GM12878 (cell line): ENCODE data around the gene CLCC1. TPM values are rescaled to one million over a fixed set of nuclear protein-coding genes. Genes with fewer than 3 reads are reported as not detected.

ENCODE experiments used
- ATAC-seq: fragments of 200-7000 bp; cut with Tn5 transposase; 3 replicates; pipeline ENCODE4 v1.9.1; 2020; ENCODE audit warnings: mild to moderate bottlenecking, moderate library complexity
- BruUV-seq: library from RNA; stranded (reverse); fragments of 400-500 nt; replicated peaks from 2 replicates; lab custom pipeline; 2021; lab: Mats Ljungman, UMichigan
- CTCF ChIA-PET: fragments of 300-600 bp; sonication (Branson Sonifier 250); formaldehyde crosslinking; extraction: SDS; loops from one replicate; lab custom pipeline; 2021; ENCODE audit warnings: inconsistent platforms; lab: Yijun Ruan, JAX
- POLR2A ChIA-PET: fragments of 350-600 bp; formaldehyde crosslinking; extraction: SDS; loops from one replicate; lab custom pipeline; 2021; ENCODE audit warnings: inconsistent platforms; lab: Charles Lee
- RAD21 ChIA-PET: fragments of 300-600 bp; sonication (Branson Sonifier 250); formaldehyde crosslinking; loops from one replicate; lab custom pipeline; 2023; ENCODE audit warnings: antibody characterized with exemption; ENCODE audit not compliant: unreplicated experiment; lab: Charles Lee
- SMC1A ChIA-PET: fragments of 300-600 bp; sonication (Branson Sonifier 250); formaldehyde crosslinking; loops from one replicate; lab custom pipeline; 2023; ENCODE audit not compliant: unreplicated experiment, uncharacterized antibody; lab: Charles Lee
- DNase-seq: peaks from one replicate; pipeline ENCODE4 v3.0.0-alpha.2; 2011; ENCODE audit warnings: low read depth, low spot score
- FAIRE-seq: peaks from 3 replicates; lab custom pipeline; 2011; peaks lifted over from hg19 to GRCh38; lab: Jason Lieb, UNC
- H2AFZ ChIP-seq: 2 replicates; pipeline ENCODE4 v1.6.0; 2011; ENCODE audit warnings: low read depth, low read length, control low read depth; ENCODE audit not compliant: control insufficient read depth
- H3K27ac ChIP-seq: 2 replicates; pipeline ENCODE4 v1.5.1; 2011; ENCODE audit warnings: control low read depth; ENCODE audit not compliant: control insufficient read depth, insufficient read depth
- H3K27me3 ChIP-seq, 2 experiments: replicated peaks in 1 of 2; 2 replicates each; pipeline versions ENCODE4 v1.6.0 to v1.6.1; 2011; ENCODE audit warnings: low read length in 1 of 2; ENCODE audit not compliant: control insufficient read depth in 2 of 2, insufficient read depth in 2 of 2
- H3K36me3 ChIP-seq, 2 experiments: 2 replicates each; pipeline ENCODE4 v1.5.1; 2011; ENCODE audit warnings: low read length in 1 of 2; ENCODE audit not compliant: control insufficient read depth in 2 of 2, insufficient read depth in 2 of 2
- H3K4me1 ChIP-seq: 2 replicates; pipeline ENCODE4 v1.6.1; 2011; ENCODE audit warnings: mild to moderate bottlenecking, low read length, moderate library complexity, mixed read lengths; ENCODE audit not compliant: control insufficient read depth, insufficient read depth
- H3K4me2 ChIP-seq: 2 replicates; pipeline ENCODE4 v1.6.0; 2011; ENCODE audit warnings: control low read depth; ENCODE audit not compliant: control insufficient read depth, insufficient read depth
- H3K4me3 ChIP-seq: fragments of 200-600 bp; sonication (generic); 2 replicates; pipeline ENCODE4 v1.5.1; 2016
- H3K79me2 ChIP-seq: 2 replicates; pipeline ENCODE4 v1.6.0; 2011; ENCODE audit warnings: low read length; ENCODE audit not compliant: control insufficient read depth, insufficient read depth
- H3K9ac ChIP-seq: 2 replicates; pipeline ENCODE4 v1.8.0; 2011; ENCODE audit warnings: low read length, control low read depth, mixed read lengths; ENCODE audit not compliant: control insufficient read depth, insufficient read depth
- H3K9me3 ChIP-seq: replicated peaks from 3 replicates; pipeline ENCODE4 v1.5.1; 2011; ENCODE audit warnings: mild to moderate bottlenecking, low read length; ENCODE audit not compliant: control insufficient read depth, insufficient read depth
- H4K20me1 ChIP-seq: 2 replicates; pipeline ENCODE4 v1.6.0; 2011; ENCODE audit not compliant: control insufficient read depth, insufficient read depth
- ATF2 ChIP-seq: IDR thresholded peaks from 2 replicates; pipeline ENCODE4 v1.6.1; 2012; ENCODE audit warnings: low read length, inconsistent platforms
- BRCA1 ChIP-seq: IDR thresholded peaks from 2 replicates; pipeline ENCODE4 v1.6.1; 2011; ENCODE audit warnings: low read depth, low read length, improper control_type of control experiment
- CBX3 ChIP-seq: fragments of 200-600 bp; sonication (generic); IDR thresholded peaks from 2 replicates; pipeline ENCODE4 v1.6.1; 2016; ENCODE audit warnings: low read depth, borderline replicate concordance
- GATAD2B ChIP-seq: fragments of 450-650 bp; conservative IDR thresholded peaks from 2 replicates; pipeline ENCODE4 v1.6.1; 2017; ENCODE audit warnings: low read depth, mild to moderate bottlenecking, moderate library complexity
- HDGF ChIP-seq: fragments of 450-650 bp; IDR thresholded peaks from 2 replicates; pipeline ENCODE4 v1.6.1; 2016; ENCODE audit warnings: antibody characterized with exemption
- NFXL1 ChIP-seq: fragments of 450-650 bp; IDR thresholded peaks from 2 replicates; pipeline ENCODE4 v1.6.1; 2017; ENCODE audit warnings: antibody characterized with exemption, mild to moderate bottlenecking, borderline replicate concordance
- NR2F1 ChIP-seq: fragments of 450-650 bp; conservative IDR thresholded peaks from 2 replicates; pipeline ENCODE4 v1.6.1; 2017; ENCODE audit warnings: mild to moderate bottlenecking
- NRF1 ChIP-seq: conservative IDR thresholded peaks from 2 replicates; pipeline ENCODE4 v1.6.1; 2011; ENCODE audit warnings: mild to moderate bottlenecking, low read depth, low read length, improper control_type of control experiment
- RAD21 ChIP-seq: IDR thresholded peaks from 2 replicates; pipeline ENCODE4 v1.6.1; 2011; ENCODE audit warnings: mild to moderate bottlenecking, low read depth, low read length, moderate library complexity; ENCODE audit not compliant: insufficient read depth
- SIN3A ChIP-seq: IDR thresholded peaks from 2 replicates; pipeline ENCODE4 v1.6.1; 2012; ENCODE audit warnings: low read depth, low read length, improper control_type of control experiment
- TCF12 ChIP-seq: IDR thresholded peaks from 2 replicates; pipeline ENCODE4 v1.6.1; 2011; ENCODE audit warnings: low read depth, mild to moderate bottlenecking, low read length
- TCF3 ChIP-seq: IDR thresholded peaks from 2 replicates; pipeline ENCODE4 v1.6.1; 2012; ENCODE audit warnings: low read depth, mild to moderate bottlenecking, low read length, borderline replicate concordance; ENCODE audit not compliant: insufficient read depth
- YY1 ChIP-seq: IDR thresholded peaks from 2 replicates; pipeline ENCODE4 v1.6.1; 2011; ENCODE audit warnings: low read depth, mild to moderate bottlenecking, low read length
- WGBS: methylation state at CpG from one replicate; pipeline ENCODE4 v1.1.6; 2016; ENCODE audit warnings: low lambda C conversion rate; ENCODE audit not compliant: insufficient replicate concordance, insufficient coverage; ENCODE audit errors: missing lambda C conversion rate; 5-methylcytosine and 5-hydroxymethylcytosine counted together
- in situ Hi-C: fragments of 300-500 bp; cut with MboI; formaldehyde crosslinking; loops from 9 replicates; pipeline ENCODE4 v1.14.3; 2018; ENCODE audit warnings: mixed read lengths
- intact Hi-C: fragments of 100-400 bp; cut with micrococcal nuclease; formaldehyde crosslinking; loops from one replicate; pipeline ENCODE4 v1.14.2; 2022; ENCODE audit not compliant: unreplicated experiment
- polyA plus RNA-seq, 11 experiments: library from polyadenylated mRNA; depleted of rRNA in 4 of 11; unstranded in 6 of 11; stranded (reverse) in 5 of 11; fragments of >200 nt; fragmentation: Nextera tagmentation in 4 of 11; fragmentation: Illumina TruSeq in 1 of 11; extraction: Ambion mirVana in 4 of 11; extraction: Trizol in 1 of 11; gene quantifications; 1 replicate in 1 of 11; 2 replicates in 10 of 11; pipeline versions ENCODE4 v1.2.1 to v1.2.3, GENCODE V29; 2011 to 2016; ENCODE audit warnings: inconsistent platforms in 2 of 11, missing spikeins in 2 of 11, low read depth in 1 of 11
- total RNA-seq, 4 experiments: library from RNA; depleted of rRNA in 3 of 4; stranded (reverse); fragments of >200 nt in 3 of 4; fragmentation: Illumina TruSeq in 1 of 4; extraction: Trizol in 1 of 4; gene quantifications; 2 replicates each; pipeline versions ENCODE4 v1.2.1 to v1.2.3, GENCODE V29; 2013 to 2021

The CLCC1 gene
- total and polyA plus RNA-seq, 10 of the 15 experiments (the other 5 are each of a cell fraction or from before 2014, with no cell fraction given) = 11.9 to 25.8 (median 16.1) TPM

GRCh38 chr1:108936170-108936569 is 27.1 kb downstream of the CLCC1 start:
- no peak for DNase-seq
- 99% methylated on average over 9 of the region's 9 CpGs for WGBS
- no TSS peak for BruUV-seq
- ChIA-PET CTCF (no interaction called here), POLR2A (no interaction called here), RAD21 (interaction anchor here (0.6 kb wide), 1 partner anchor 124 kb away, joined by 3 read pairs; no protein-coding TSS in a partner anchor), SMC1A (no interaction called here)
- Histone ChIP-seq H3K4me2 (no peak overlapping the region), H3K4me1 (no peaks in the 10 kb centered on the region), H3K4me3 (no peak overlapping the region), H3K9ac (no peak overlapping the region), H4K20me1 (no peaks in the 10 kb centered on the region), H3K79me2 (no peaks in the 10 kb centered on the region), H3K27me3 (no peaks in the 10 kb centered on the region), H3K36me3 (peaks cover 7 to 42% of the 10 kb centered on the region in 2 experiments), H2AFZ (no peak overlapping the region), H3K9me3 (no peaks in the 10 kb centered on the region), H3K27ac (no peak overlapping the region)
- ATAC-seq = no peak
- TF ChIP-seq TCF12 (no peak), TCF3 (no peak), CBX3 (no peak), NRF1 (no peak), HDGF (no peak), NR2F1 (no peak), ATF2 (no peak), YY1 (no peak), BRCA1 (no peak), NFXL1 (no peak), RAD21 (no peak), SIN3A (no peak), GATAD2B (no peak)
- intact Hi-C loops (no loop called here), in situ Hi-C loops (no loop called here)
- no peak for FAIRE-seq
